ENCODE data around the gene CLRN1.

DNA sequence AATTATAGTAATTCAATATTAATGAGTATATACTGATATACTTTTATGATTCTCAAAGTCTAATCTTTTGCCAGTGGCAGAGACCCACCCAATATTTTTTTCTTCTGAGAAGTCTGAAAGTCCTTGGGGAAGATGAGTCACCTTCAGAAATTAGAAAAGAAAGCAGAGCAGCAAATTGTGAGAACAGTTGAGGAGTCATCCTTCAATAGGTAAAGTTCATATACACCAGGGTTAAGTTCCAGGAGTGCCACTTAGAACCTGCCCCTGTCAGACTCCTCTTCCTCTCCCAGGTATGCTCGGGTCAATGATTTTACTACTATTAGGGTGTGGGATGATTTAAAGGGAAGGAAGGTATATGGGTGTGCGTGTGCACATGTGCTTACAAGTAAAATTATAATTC, 7.1 kb downstream of the CLRN1 start:
- TF ChIP-seq, protein P1, sequence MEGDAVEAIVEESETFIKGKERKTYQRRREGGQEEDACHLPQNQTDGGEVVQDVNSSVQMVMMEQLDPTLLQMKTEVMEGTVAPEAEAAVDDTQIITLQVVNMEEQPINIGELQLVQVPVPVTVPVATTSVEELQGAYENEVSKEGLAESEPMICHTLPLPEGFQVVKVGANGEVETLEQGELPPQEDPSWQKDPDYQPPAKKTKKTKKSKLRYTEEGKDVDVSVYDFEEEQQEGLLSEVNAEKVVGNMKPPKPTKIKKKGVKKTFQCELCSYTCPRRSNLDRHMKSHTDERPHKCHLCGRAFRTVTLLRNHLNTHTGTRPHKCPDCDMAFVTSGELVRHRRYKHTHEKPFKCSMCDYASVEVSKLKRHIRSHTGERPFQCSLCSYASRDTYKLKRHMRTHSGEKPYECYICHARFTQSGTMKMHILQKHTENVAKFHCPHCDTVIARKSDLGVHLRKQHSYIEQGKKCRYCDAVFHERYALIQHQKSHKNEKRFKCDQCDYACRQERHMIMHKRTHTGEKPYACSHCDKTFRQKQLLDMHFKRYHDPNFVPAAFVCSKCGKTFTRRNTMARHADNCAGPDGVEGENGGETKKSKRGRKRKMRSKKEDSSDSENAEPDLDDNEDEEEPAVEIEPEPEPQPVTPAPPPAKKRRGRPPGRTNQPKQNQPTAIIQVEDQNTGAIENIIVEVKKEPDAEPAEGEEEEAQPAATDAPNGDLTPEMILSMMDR (IDR thresholded peaks at IDR 0.05; ENCODE audit: poor library complexity, severe bottlenecking), result no peak
- TF ChIP-seq REST (IDR thresholded peaks at IDR 0.05; ENCODE audit: borderline replicate concordance), result no peak

Data from neural cell (in vitro differentiated cells).